GM12878 (cell line): Measurements from ENCODE around the gene TBC1D10B. TPM values are rescaled to one million over a fixed set of nuclear protein-coding genes. Genes with fewer than 3 reads are reported as not detected.

Source experiments
- BCL11A ChIP-seq: IDR thresholded peaks from 2 replicates; pipeline ENCODE4 v1.6.1; 2011; ENCODE audit warnings: low read depth, low read length
- NRF1 ChIP-seq: conservative IDR thresholded peaks from 2 replicates; pipeline ENCODE4 v1.6.1; 2011; ENCODE audit warnings: mild to moderate bottlenecking, low read depth, low read length, improper control_type of control experiment
- PAX8 ChIP-seq: fragments of 450-650 bp; IDR thresholded peaks from 2 replicates; pipeline ENCODE4 v1.6.1; 2017; ENCODE audit warnings: mild to moderate bottlenecking, moderate library complexity
- POU2F2 ChIP-seq: IDR thresholded peaks from 3 replicates; pipeline ENCODE4 v1.6.1; 2011; ENCODE audit warnings: low read depth, mild to moderate bottlenecking, low read length, borderline replicate concordance
- USF2 ChIP-seq: IDR thresholded peaks from 2 replicates; pipeline ENCODE4 v1.6.1; 2011; ENCODE audit warnings: low read depth, low read length, improper control_type of control experiment, borderline replicate concordance
- ZBTB4 ChIP-seq: fragments of 450-650 bp; formaldehyde crosslinking; IDR thresholded peaks from 2 replicates; pipeline ENCODE4 v1.4.0; 2022; ENCODE audit warnings: mild to moderate bottlenecking, moderate library complexity
- polyA plus RNA-seq, 11 experiments: library from polyadenylated mRNA; depleted of rRNA in 4 of 11; unstranded in 6 of 11; stranded (reverse) in 5 of 11; fragments of >200 nt; fragmentation: Nextera tagmentation in 4 of 11; fragmentation: Illumina TruSeq in 1 of 11; extraction: Ambion mirVana in 4 of 11; extraction: Trizol in 1 of 11; gene quantifications; 1 replicate in 1 of 11; 2 replicates in 10 of 11; pipeline versions ENCODE4 v1.2.1 to v1.2.3, GENCODE V29; 2011 to 2016; ENCODE audit warnings: inconsistent platforms in 2 of 11, missing spikeins in 2 of 11, low read depth in 1 of 11
- total RNA-seq, 4 experiments: library from RNA; depleted of rRNA in 3 of 4; stranded (reverse); fragments of >200 nt in 3 of 4; fragmentation: Illumina TruSeq in 1 of 4; extraction: Trizol in 1 of 4; gene quantifications; 2 replicates each; pipeline versions ENCODE4 v1.2.1 to v1.2.3, GENCODE V29; 2013 to 2021

The TBC1D10B gene
- total and polyA plus RNA-seq, 10 of the 15 experiments (the other 5 are each of a cell fraction or from before 2014, with no cell fraction given): 2.2 to 51.2 (median 11.6) TPM

GRCh38 chr16:30370456-30371247 lies at the start of gene TBC1D10B (continued):
- TF ChIP-seq NRF1: peak; percentile 88
- TF ChIP-seq POU2F2: peak; percentile 49; the same call in 1 of the 3 replicates
- no peak for TF ChIP-seq ZBTB4 (CRISPR knock-in tag)
- no peak for TF ChIP-seq PAX8
- no peak for TF ChIP-seq BCL11A
- no peak; the same call in 1 of the 2 replicates for TF ChIP-seq USF2
